SK-MEL-5 (cell line): ENCODE data around the gene TMEM74B. TPM values are rescaled to one million over a fixed set of nuclear protein-coding genes. Genes with fewer than 3 reads are reported as not detected.

ENCODE experiments used
- total RNA-seq: library from RNA; depleted of rRNA; stranded (reverse); fragments of >200 nt; shearing (Covaris generic); gene quantifications from 2 replicates; pipeline ENCODE4 v1.2.3, GENCODE V29; 2014; rRNA removed

TMEM74B gene
- total RNA-seq, 1 experiment from 2014 or later, result 5.7 TPM

Other genes with a start within 250 kb of the TMEM74B start
- gene RSPO4, start 182.7 kb downstream of the TMEM74B start, total RNA-seq, result 0.24 TPM in 1 of 2 replicates, not detected in the other
- gene PSMF1, start 66.4 kb downstream of the TMEM74B start, total RNA-seq, result 54.2 and 58.9 TPM in 2 replicates
- not detected in 2 replicates for gene C20orf202, start 18.5 kb upstream of the TMEM74B start, total RNA-seq
- gene RAD21L1, start 41.1 kb upstream of the TMEM74B start, total RNA-seq, result 0.11 TPM in 1 of 2 replicates, not detected in the other
- 9.4 and 10.7 TPM in 2 replicates for gene SNPH, start 81.3 kb upstream of the TMEM74B start, total RNA-seq
- 0.32 and 0.50 TPM in 2 replicates for gene SDCBP2, start 144.2 kb upstream of the TMEM74B start, total RNA-seq
- gene FKBP1A, start 208.1 kb upstream of the TMEM74B start, total RNA-seq, result 219 and 227 TPM in 2 replicates